Measurements from ENCODE around the gene RBM42.

RBM42 gene

GRCh38 chr19:35656700-35657099 lies 27.9 kb downstream of the RBM42 start:
- no peak for DNase-seq

- DNase-seq = no peak
These were observed 29.3 kb downstream of the RBM42 start for GRCh38 chr19:35657904-35658700.

GRCh38 chr19:35661995-35662340 lies 33.1 kb downstream of the RBM42 start:
- DNase-seq = no peak

- DNase-seq = no peak
These were observed 35.1 kb downstream of the RBM42 start for GRCh38 chr19:35663981-35664380.

- no peak for DNase-seq
These were observed 36.3 kb downstream of the RBM42 start for GRCh38 chr19:35665157-35665556.

- DNase-seq = no peak
These were observed 36.8 kb downstream of the RBM42 start for GRCh38 chr19:35665604-35666003.

GRCh38 chr19:35666251-35666913 lies 37.5 kb downstream of the RBM42 start, which contains the start of gene UPK1A:
Gene UPK1A (plus strand): TSS chr19:35666517. CDS start chr19:35666813, 296 bp downstream.
- DNase-seq = no peak

GRCh38 chr19:35669566-35669965 lies 40.7 kb downstream of the RBM42 start:
- no peak for DNase-seq

- no peak for DNase-seq
These were observed 41.1 kb downstream of the RBM42 start for GRCh38 chr19:35669974-35670373.

GRCh38 chr19:35670686-35671085 lies 41.9 kb downstream of the RBM42 start:
- no peak for DNase-seq

GRCh38 chr19:35671818-35672217 lies 43.0 kb downstream of the RBM42 start:
- no peak for DNase-seq

- peak; percentile 42 to 43 for DNase-seq
These were observed 44.4 kb downstream of the RBM42 start for GRCh38 chr19:35673121-35673804.

GRCh38 chr19:35675589-35676140 lies 46.8 kb downstream of the RBM42 start:
- DNase-seq = no peak
